ENCODE results near the gene LITAFD.

GRCh38 chr16:8872967-8873865 is 8.9 kb upstream of the LITAFD start:
- TF ChIP-seq EZH2 (IDR thresholded peaks at IDR 0.05) = no peak
- no peak for TF ChIP-seq POLR2AphosphoS5 (IDR thresholded peaks at IDR 0.05; ENCODE audit: borderline replicate concordance, low read depth, low read length)
- no peak for TF ChIP-seq FOXP2 (optimal IDR thresholded peaks at IDR 0.05; ENCODE audit: control extremely low read depth, extremely low read length, insufficient read depth)
